ENCODE data around the gene STXBP6. TPM values are rescaled to one million over a fixed set of nuclear protein-coding genes. Genes with fewer than 3 reads are reported as not detected.

Gene STXBP6
- total RNA-seq, 2 donors from 2014 or later, result 13.5 to 20.2 TPM

DNA sequence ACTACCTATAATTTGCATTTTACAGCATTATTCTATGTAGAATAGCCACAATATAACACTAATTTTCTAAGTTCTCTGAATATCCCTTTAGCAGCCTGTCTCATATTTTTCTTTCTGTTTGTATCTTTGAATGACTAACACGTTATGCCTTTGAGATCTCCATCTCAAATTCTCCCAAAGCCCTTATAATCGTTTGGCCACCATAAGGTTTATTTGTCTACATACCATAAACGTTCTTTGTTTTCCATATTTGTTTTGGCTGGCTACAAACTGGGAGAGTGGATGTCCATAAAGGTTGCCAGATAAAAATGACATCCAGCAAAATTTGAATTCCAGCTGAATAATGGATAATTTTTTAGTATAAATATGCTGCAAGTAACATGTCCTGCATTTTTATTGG is 203.7 kb downstream of the STXBP6 start:
- no peaks in the 10 kb centered on the region for H3K27me3 ChIP-seq
- DNase-seq (ENCODE audit: low spot score), result no peak
- no peaks in the 10 kb centered on the region for H3K9me3 ChIP-seq
- no peaks in the 10 kb centered on the region for H3K36me3 ChIP-seq
- no peaks in the 10 kb centered on the region for H3K4me1 ChIP-seq
- H3K4me3 ChIP-seq, result no peak overlapping the region
- TF ChIP-seq, protein P1, sequence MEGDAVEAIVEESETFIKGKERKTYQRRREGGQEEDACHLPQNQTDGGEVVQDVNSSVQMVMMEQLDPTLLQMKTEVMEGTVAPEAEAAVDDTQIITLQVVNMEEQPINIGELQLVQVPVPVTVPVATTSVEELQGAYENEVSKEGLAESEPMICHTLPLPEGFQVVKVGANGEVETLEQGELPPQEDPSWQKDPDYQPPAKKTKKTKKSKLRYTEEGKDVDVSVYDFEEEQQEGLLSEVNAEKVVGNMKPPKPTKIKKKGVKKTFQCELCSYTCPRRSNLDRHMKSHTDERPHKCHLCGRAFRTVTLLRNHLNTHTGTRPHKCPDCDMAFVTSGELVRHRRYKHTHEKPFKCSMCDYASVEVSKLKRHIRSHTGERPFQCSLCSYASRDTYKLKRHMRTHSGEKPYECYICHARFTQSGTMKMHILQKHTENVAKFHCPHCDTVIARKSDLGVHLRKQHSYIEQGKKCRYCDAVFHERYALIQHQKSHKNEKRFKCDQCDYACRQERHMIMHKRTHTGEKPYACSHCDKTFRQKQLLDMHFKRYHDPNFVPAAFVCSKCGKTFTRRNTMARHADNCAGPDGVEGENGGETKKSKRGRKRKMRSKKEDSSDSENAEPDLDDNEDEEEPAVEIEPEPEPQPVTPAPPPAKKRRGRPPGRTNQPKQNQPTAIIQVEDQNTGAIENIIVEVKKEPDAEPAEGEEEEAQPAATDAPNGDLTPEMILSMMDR (IDR thresholded peaks at IDR 0.05), result no peak
- no peak overlapping the region for H3K27ac ChIP-seq

DNA sequence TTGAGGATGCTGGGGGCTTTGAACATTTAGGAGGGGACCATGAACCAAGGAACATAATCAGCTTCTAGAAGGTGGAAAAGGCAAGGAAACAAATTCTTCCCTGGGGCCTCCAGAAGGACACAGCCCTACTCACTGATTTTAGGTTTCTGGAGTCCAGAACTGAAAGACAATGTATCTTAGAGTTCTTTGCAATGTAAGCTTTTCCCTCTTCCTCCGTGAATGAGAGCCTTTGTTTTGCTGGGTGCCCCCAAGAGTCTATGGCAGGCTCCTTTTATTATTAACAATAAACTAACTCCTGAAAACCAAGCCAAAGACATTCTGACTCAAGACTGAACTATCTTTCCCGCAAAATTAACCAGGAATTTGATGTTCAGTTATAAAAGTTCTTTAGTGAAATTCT is 204.1 kb downstream of the STXBP6 start:
- TF ChIP-seq, protein P1 (IDR thresholded peaks at IDR 0.05), result no peak

DNA sequence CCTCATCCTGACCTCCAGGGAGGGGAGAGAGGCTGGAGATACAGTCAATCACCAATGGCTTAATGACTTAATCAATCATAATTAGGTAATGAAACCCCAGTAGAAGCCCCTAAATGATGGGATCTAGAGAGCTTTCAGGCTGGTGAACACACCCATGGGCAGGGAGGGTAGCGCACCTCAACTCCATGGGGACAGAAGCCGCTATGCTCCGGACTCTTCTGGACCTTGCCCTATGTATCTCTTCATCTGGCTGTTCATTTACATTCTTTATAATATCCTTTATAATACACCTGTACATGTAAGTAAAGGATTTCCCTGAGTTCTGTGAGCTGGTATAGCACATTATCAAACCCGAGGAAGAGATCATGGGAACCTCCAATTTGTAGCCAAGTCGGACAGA is 205.9 kb downstream of the STXBP6 start:
- TF ChIP-seq, protein P1 (IDR thresholded peaks at IDR 0.05), result no peak
- DNase-seq (ENCODE audit: low spot score), result no peak
- Histone ChIP-seq H3K36me3 (no peaks in the 10 kb centered on the region), H3K27ac (no peak overlapping the region), H3K4me3 (no peak overlapping the region), H3K9me3 (no peaks in the 10 kb centered on the region), H3K4me1 (peaks cover 0 to 9% of the 10 kb centered on the region in 2 donors), H3K27me3 (no peaks in the 10 kb centered on the region)

More for the DNA sequence above, 204.1 kb downstream of the STXBP6 start:
- H3K27ac ChIP-seq, result no peak overlapping the region
- no peaks in the 10 kb centered on the region for H3K9me3 ChIP-seq
- DNase-seq (ENCODE audit: low spot score), result no peak
- no peak overlapping the region for H3K4me3 ChIP-seq
- no peaks in the 10 kb centered on the region for H3K27me3 ChIP-seq
- H3K36me3 ChIP-seq, result no peaks in the 10 kb centered on the region
- no peaks in the 10 kb centered on the region for H3K4me1 ChIP-seq

DNA sequence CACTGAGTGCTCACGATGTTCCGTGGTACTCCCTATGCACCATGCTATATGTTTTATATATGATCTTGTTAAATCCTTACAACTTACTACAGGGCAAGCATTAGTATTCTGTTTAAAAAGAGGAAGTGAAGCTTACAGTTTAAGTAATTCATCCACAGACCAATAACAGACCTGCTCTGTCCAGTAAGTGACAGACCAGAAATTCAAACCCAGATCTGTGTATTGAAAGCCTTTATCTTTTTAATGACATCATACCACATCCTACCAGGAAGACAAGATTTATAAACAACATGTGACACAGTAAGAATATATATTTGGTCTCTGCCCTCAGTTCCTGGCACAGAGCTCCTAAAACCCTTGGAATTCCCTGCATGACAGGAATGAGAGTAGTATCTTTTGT is 206.5 kb downstream of the STXBP6 start:
- H3K36me3 ChIP-seq, result no peaks in the 10 kb centered on the region
- no peak for DNase-seq (ENCODE audit: low spot score)
- no peaks in the 10 kb centered on the region for H3K9me3 ChIP-seq
- no peaks in the 10 kb centered on the region for H3K27me3 ChIP-seq
- TF ChIP-seq, protein P1 (IDR thresholded peaks at IDR 0.05), result no peak
- peaks cover 0 to 14% of the 10 kb centered on the region in 2 donors for H3K4me1 ChIP-seq
- no peak overlapping the region for H3K4me3 ChIP-seq
- no peak overlapping the region for H3K27ac ChIP-seq

DNA sequence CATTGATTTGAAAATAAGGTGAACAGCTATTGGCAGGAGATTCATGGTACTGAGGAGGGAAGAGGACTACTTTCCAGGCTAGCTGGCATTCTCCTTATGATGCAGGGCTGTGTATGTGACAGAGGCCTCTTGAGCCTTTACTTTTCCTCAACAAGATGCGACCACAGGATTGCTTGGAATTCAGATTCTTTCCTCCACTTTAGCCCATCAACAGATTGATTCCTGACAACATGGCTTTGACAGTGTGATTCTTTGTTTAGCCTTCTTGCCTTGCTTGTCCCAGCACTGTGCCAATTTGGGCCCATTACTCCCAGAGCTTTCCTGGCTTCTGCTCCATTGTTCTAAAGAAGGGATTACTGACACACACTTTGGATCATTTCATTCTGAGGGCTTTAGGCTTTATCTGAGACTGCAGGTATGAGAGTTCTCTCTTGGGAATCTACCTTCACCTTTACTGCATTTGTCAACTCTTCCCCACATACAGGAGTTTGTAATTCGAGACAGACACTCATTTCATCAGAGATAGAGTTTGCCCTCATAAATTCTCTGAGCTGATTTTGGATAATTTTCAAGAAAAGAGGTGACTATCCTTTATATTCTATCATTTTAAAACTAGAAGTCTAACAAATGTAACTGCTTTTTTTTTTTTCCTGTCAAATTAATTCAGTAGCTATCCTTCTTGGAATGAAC is 209.6 kb downstream of the STXBP6 start:
- no peak for DNase-seq (ENCODE audit: low spot score)
- Histone ChIP-seq H3K9me3 (no peaks in the 10 kb centered on the region), H3K4me3 (no peak overlapping the region), H3K4me1 (peaks cover 0 to 28% of the 10 kb centered on the region in 2 donors), H3K36me3 (no peaks in the 10 kb centered on the region), H3K27me3 (no peaks in the 10 kb centered on the region), H3K27ac (no peak overlapping the region)
- TF ChIP-seq, protein P1 (IDR thresholded peaks at IDR 0.05), result no peak

Data from right atrium auricular region (tissue), 2 donors.